CD4-positive, alpha-beta T cell treated with Interleukin-1 beta for 1 hour (primary cell): ENCODE measurements around the gene MARCO.

Experiments
- DNase-seq, 2 donors: peaks; one replicate each; pipeline ENCODE4 v3.0.0-alpha.2; 2020 to 2022

MARCO gene, protein sequence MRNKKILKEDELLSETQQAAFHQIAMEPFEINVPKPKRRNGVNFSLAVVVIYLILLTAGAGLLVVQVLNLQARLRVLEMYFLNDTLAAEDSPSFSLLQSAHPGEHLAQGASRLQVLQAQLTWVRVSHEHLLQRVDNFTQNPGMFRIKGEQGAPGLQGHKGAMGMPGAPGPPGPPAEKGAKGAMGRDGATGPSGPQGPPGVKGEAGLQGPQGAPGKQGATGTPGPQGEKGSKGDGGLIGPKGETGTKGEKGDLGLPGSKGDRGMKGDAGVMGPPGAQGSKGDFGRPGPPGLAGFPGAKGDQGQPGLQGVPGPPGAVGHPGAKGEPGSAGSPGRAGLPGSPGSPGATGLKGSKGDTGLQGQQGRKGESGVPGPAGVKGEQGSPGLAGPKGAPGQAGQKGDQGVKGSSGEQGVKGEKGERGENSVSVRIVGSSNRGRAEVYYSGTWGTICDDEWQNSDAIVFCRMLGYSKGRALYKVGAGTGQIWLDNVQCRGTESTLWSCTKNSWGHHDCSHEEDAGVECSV

DNA sequence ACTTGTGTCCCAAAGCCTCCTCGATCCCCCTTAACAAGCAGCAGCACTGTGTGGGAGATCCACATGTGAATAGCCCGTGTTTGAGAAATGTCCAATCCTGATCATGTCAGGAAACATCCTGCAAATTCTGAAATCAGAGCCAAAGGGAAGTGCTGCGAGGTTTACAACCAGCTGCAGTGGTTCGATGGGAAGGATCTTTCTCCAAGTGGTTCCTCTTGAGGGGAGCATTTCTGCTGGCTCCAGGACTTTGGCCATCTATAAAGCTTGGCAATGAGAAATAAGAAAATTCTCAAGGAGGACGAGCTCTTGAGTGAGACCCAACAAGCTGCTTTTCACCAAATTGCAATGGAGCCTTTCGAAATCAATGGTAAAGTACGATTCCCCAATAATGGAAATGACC is at the start of gene MARCO:
Gene MARCO (plus strand): TSS at position 164 of the 400 bp plus-strand sequence. CDS start 107 bp downstream, at position 271.
- no peak for DNase-seq

DNA sequence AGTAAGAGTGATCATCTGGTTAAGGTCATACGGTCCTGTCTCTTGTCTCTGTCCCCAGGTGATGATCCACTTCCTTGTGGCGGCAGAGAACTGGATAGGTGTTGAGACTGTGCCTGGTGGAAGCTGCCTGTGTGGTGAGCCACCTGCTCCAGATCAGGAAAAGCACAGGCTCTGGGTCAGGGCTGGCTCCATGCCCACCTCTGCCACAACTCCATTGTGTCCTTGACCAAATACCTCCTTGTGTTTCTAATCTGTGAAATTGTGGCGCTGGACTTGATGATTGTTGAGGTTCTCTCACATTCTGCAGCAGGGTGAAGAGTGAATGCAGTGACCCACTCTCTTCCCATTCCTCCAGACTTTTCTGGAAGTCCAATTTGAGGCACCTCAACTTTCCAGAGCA is 48.9 kb upstream of the MARCO start:
- DNase-seq = no peak

DNA sequence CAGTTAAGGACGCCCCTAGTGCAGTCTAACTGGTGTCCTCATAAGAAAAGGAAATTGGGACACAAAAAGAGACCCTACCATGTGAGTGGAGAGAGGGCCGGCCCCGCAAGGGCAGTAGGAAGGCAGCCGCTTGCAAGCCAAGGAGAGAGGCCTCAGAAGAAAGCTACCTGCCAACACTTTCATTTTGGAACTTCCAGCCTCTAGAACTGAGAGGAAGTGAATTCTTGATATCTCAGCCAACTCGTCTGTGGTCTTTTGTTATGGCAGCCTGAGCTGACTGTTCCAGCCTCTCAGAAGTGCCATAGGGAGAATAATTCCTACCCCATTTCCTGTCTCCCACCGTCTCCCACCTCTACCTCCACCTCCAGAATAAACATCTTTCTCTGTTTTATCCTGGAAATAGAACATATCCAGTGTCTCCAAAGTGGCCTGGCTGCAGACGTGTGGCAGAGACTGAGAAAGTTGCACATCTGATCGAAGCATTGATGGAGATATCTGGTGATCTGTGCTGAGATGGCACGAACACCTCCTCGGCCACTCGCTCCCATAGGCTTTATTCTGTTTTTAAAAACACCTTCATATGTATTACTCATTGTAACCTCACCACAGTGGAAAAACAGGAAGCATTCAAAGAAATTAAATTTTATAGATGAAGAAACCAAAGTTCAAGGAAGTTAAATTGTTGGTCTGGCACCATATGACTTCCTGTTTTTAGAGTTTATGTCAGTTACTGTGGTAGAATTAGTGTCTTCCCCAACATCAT is 39.5 kb upstream of the MARCO start:
- no peak for DNase-seq

DNA sequence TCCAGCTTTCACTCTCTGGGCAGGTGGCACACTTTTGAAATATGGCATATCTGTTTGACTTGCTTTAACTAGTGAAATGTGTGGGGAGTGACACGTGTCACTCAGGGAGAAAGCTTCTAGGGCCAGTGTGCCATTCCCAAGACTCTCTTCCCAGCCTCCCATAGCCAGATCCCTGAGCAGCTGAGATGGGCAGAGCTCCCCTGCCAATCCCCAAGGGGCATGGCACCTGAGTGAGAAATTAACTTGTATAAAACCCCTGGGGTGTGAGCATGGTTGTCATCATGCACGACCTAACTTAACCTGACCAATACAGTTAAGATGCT is 39.0 kb upstream of the MARCO start:
- no peak for DNase-seq

DNA sequence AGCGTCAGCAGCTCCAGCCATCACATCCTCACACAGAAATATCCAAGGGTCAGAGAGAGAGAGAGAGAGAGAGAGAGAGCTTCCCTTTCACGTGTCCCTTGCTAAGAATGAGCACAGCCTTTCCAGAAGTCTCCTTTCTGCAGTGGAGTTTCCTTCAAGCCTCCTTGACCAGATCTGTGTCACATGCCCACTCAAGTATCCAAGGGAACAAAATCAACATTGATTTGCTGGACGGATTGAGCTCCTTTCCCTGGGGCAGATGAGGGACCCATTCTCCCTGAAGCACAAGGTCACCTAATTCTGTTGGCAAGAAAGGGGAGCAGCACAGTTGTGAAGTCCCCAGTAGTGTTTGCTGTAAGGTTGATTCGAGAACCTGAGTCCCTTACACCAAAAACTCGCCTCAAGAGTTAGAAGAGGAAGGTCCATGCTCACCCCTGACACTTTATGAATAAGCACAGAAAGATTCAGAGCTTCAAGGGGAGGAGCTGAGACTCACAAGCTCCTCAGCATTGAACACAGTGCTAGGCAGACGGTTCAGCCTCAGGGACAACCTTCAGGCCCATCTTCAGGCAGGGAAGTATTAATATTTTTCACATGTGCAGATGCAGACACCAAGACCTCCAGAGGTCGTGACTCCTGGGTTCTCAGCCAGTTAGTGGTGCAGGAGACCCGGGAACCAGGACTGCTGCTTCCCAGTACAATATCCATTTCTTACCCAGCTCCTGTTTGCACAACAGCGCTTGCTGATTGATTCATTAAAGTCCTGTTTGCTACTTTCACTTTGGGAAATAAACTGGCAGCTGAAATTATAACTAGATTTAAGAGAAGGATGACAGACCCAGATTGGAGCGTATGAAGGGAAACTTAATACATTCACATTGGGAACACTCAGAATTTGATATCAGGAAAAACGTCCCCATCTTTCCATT is 38.2 kb upstream of the MARCO start:
- DNase-seq = no peak

DNA sequence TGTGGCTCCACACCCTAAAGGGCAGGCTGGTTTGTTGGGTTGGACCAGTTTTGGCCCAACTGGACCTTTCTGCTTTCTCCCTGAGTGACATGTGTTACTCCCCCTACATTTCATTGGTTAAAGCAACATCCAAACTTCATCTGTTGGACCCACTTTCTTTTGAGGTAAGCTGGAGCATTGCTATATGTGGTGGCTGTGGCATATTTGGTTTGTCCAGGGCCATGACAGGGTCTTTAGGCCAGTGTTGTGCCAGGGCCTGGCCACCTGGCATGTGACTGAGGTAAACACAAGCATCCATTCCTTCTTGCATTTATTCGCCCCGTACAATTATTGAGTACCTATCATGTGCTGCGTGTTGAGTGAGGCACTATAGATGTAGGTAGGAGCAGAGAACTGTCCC is 36.8 kb upstream of the MARCO start:
- DNase-seq = no peak

DNA sequence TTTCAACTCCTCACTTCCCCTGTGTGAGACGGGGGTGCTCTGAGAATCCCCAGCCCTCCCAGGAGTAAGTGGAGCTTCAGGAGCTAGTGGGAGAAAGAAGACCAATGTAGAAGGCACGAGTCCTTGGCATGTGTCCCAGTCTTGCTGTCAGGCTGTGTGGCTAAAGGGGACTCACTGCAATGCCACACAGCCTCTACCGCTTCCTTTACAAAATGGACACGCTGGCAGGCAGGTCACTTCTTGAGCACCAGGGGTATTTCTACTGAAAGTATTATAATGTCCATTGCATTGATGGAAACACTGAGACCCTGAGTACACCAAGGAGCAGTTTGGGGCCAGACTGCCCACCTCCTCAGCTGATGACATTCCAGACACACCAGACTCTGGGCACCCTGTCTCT is 35.8 kb upstream of the MARCO start:
- no peak for DNase-seq

DNA sequence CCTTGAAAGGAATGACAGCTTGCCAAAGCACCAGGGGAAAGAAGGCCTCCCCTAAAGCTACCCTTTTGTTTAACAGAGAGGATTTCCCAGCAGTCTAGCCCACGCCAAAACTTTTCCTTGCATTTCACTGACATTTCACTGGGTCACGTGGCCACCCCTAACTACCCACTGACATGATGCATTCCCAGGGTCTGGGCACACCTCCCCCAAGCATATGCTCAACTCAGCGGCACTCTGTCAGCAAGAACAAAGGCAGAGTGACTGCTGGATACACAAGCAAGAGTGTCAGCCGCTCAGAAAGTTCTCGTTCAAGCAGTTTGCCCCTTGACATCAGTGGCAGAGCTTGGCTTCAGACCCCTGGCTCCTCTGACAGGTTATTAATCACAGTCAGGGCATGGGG is 34.2 kb upstream of the MARCO start:
- DNase-seq = no peak

DNA sequence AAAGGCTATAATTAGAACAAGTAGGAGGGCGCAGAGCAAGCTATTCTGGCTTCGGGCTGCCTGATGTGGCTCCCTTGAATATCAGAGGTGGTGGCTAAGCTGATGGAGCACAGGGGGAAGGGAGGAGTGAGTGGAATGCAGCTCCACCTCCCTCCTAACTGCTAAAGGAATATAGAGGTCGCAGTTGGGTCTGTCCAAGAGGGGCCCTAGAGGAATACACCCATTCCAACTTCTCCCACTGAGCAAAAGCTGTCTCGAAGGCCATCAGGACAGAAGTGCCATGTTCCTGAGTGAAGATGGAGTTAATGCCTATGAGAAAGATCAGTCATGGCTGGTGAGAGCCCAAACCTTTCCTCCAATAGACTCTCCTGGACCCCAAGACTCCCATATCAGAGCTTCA is 32.8 kb upstream of the MARCO start:
- no peak for DNase-seq

DNA sequence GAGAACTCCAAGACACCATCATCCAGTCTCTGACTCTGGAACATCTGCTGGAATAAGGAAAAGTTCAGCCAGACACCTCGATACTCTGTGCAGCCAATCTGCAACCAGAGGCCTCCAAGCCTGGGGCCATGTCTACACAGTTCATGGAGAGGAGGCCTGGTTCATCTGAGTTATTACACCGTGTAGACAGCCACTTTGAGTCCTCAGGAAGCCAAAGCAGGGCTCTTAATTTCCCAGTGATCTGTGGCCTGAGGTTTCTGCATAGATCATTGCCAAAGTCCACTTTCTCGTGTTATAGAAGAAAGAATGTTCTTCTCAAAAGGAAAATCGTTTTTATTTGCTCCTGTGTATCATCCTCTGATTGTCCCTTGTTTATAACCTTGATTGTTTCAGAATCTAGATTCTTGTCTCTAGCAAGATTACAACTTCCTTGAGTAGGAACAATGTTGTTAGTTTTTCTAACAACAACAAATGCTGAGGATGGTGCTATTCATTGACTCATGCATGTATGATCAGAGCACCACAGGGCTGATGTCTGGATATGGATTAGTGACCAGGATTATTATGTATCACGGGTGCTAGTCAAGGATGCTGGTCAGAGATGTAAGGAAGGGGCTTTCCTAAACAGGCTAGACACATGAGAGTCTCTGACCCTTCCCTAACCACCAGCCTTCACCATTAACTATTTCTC is 30.7 kb upstream of the MARCO start:
- DNase-seq = no peak

DNA sequence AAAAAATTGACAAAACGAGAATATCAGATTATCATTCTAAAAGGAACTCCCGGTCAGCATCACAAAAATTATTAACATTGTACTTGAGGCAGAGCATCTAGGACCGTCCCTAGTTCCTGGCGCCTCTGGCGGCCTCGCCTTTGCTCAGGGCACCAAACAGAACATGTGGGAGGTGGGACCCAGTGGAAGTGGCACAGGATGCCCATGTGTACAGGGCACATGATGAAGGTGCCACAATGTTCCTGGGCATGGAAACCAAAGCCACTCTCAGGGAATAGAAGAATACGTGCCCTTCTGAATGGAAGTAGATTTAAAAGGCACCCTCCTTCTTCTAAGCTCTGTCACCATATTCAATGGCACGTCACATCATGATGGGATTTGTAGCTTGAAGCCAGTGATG is 30.1 kb upstream of the MARCO start:
- DNase-seq = no peak

DNA sequence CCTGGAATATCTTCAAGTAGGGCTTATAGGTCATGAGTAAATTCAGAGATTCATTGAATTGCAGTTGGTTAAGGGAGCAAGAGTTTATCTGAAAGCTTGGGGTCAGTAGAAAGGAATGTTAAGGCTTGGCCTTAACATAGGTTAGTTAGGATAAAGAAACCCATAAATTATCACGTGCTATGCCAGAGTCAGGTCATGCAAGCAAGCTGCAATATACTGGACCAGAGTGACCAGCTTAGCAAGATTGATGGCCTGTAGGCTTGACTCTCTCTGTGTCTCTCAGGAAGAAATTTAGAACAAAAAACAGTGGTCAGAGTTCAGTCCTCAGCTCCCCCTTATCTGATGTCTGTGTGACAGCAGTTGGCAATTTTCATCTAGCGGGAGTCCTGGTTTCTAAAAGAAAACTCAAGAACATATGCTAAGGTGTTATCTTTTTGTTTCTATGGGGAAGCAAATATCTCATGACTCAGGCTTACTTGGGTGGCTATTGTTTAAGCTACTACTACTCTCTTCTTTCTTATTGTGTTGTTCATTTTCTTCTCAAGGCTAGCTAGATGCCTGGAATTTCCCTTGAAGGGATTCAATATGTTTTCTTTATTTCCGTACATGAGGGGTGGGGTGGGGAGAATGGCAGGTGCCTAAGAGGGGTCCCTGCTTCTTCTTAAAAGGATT is 28.7 kb upstream of the MARCO start:
- DNase-seq = no peak

DNA sequence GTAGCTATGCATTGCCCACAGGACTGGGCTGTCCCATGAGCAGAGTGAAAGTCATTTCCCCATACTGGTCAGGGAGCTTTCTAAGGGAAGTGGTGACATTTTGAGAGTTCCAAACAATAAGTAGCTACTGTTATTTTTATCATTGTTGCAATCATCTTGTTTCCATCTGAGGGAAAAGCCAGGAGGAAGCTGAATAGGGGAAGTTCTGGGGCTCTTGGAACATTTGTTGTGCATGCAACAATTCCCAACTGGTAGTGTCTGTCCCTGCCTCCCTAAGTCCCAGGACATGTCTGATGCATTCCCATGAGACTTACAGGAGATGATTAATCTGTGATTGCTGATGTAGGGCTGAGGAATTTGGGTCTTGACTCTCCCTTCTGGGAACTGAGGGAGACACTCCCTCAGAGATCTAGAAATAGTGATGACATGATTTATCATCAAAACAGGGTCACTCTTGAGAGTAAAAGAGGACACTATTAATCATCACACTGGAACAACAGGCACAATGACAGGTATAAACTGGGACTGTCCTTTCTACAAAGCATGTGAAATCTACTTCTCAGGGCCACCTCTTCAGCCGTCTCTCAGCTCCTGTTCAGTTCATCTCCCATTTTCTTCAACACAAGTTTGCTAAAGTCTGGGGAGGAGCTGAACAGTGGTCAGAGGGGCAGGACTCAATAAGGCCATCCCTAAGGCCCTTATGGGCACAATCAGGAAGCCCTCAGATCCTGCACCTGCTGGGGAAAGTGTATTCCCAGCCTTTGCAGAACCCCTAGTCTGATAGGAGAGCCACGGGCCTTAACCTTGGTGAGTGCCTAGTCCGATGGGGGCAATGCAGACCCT is 28.0 kb upstream of the MARCO start:
- DNase-seq = no peak

DNA sequence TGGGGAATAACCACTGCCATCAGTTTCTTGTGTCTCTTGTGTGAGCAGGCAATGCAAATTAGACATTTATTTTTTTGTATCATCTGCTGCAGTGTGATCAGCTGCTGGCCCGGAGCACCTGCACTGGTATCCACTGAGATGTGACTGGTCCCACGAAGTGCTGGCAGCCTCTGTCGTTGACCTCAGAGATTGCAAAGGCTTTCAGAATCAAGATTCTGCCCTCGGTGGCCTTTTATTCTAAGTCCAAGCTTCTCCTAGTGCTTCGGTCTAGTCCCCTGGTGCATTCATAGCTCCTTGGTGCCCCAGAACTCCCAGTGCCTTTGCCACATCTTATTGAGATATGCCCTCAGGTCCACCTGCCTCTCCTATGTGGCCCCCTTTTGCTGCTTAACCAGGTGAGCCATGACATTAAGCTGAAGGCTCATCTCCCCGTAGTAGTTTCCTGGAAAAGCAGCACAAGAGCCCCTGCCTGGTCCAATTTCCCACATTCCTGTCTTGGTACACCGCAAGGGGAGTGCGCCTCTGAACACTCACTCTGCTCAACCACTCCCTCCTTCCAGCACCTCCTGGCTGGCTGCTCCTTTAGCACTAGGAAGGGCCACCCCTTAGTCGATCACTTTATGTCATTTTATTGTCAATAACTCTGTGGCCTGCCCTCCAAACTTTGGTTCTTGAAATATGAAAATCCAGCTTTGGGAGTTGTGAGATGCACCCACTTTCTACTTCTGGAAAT is 27.1 kb upstream of the MARCO start:
- no peak for DNase-seq

DNA sequence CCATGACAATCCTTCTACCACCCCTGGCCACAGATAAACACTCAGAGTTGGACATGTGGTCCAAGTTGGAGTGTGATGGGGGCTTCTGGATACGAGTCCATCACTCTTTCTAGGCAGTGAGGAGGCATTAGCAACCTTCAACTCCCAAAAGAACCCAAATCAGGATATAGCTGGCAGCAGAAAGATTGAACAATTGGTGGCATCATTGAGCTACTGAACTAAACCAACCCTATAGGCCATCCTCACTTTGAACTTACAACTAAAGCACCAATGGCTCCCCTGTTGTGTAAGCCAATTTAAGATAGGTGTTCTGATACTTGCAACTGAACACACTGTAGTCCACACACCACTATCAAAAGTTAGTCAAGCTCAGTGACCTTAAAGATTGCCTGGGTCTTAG is 24.0 kb upstream of the MARCO start:
- no peak for DNase-seq

DNA sequence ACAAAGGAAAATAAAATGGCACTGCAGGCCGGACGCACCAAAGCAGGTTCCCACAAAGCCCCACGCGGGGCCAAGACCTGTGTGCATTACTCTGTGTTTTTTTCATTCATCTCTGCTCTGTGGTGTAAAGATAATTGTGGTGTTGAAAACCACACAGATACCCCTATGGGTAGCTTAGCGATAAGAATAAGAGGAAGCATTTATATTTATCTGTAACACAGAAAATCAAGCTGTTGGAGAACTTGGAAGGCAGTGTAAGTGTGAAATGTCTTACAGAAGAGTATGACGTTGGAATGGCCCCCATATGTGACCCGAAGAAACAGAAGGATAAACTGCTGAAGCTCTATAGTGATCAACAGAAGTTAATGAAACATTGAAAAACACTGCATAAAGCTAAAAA is 20.3 kb upstream of the MARCO start:
- no peak for DNase-seq

DNA sequence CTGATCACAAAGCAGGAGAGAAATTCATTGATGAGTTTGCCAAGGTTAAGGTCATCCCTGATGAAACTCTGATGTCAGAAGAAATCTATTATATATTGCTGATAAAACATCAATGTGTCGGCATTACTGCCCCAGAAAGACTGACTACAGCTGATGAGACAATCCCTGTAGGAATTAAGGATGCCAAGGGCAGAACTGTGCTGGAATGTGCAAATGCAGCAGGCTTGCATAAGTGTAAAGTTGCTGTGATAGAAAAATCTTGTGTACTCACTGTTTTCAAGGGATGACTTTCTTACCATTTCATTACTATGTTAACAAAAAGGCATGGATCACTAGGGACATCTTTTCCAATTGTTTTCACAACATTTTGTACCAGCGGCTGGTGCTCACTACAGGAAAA is 19.7 kb upstream of the MARCO start:
- no peak for DNase-seq

DNA sequence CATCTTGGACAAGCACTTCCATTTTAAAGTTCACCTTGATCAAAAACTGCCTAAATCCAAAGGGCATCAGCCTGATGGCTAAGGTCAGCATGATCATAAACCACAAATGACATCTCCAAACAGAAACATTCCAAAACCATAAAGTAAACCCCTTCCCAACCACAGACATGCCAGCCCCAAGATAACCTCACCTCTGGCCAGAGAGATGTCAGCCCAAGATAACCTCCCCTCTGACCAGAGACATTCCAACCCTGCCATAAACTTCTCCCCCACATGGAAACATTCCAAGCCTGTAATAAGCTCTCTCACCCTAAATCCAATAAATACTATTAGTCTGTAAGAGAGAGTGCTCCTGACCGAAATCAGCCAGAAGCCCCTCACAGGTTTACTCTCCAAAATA is 18.6 kb upstream of the MARCO start:
- no peak for DNase-seq

DNA sequence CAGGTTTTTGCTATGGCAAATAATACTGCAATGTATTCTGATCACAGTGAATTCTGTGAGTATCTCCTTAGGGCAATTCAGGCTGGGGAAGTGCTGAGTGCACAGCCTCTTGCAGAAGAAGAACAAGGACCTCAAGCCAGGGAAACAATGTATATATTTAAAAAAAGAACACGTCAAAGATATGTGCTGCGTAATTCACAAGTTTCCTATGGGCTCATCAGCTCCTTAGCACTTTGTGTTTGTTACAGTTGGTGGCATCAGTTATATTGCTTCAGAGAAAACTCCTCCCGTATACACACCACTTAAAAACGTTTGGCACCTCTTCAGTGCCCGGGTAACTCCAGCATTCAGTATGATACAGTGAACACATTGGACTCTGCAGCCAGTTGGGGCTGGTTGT is 16.5 kb upstream of the MARCO start:
- no peak for DNase-seq

DNA sequence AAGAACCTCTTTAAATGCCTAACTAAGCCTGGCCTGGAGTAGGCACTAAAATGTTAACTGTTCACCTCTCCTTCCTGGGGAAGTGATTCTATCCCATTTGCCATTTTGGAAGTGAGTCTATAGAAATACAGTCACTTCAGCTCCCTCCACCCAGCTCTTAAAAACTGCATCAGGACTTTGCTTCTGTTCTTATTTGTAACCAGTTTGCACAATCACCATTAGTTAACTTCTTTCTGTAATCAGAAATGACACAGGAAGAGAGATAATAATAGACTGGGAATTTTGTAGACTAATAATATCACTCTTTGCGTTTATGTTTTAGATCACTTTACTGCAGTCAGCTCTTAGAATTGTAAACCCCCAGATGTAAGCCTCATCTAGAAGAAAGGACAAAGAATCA is 16.0 kb upstream of the MARCO start:
- DNase-seq = no peak
